A549 (cell line): Measurements from ENCODE around the gene HNF1B. TPM values are rescaled to one million over a fixed set of nuclear protein-coding genes. Genes with fewer than 3 reads are reported as not detected.
A peak's percentile ranks its signal among the peaks of the same experiment; 100 is the strongest.

Experiments used
- ATAC-seq, 2 experiments: fragments of 200-7000 bp in 1 of 2; fragments of >200 bp in 1 of 2; cut with Nextera tagmentation in 1 of 2; cut with Tn5 transposase in 1 of 2; 3 replicates each; pipeline versions ENCODE4 v1.8.0 to v1.9.1; 2018 to 2020; ENCODE audit warnings: mild to moderate bottlenecking in 1 of 2, moderate library complexity in 1 of 2
- CTCF ChIA-PET: fragments of 300-600 bp; sonication (Branson Sonifier 250); formaldehyde crosslinking; extraction: SDS; loops from one replicate; lab custom pipeline; 2021; ENCODE audit warnings: antibody characterized with exemption, inconsistent platforms; lab: Yijun Ruan, JAX
- POLR2A ChIA-PET: fragments of 350-600 bp; formaldehyde crosslinking; extraction: SDS; loops from one replicate; lab custom pipeline; 2021; ENCODE audit warnings: antibody characterized with exemption, inconsistent platforms; lab: Yijun Ruan, JAX
- DNase-seq, 2 experiments: peaks; one replicate each; pipeline versions ENCODE4 v3.0.0 to v3.0.0-alpha.2; 2011 to 2016; ENCODE audit warnings: low read depth in 1 of 2, low spot score in 1 of 2
- FAIRE-seq: peaks from 2 replicates; lab custom pipeline; 2011; peaks lifted over from hg19 to GRCh38; lab: Jason Lieb, UNC
- H3K27ac ChIP-seq, 2 experiments: fragments of >200 bp; sonication (Bioruptor Twin); formaldehyde crosslinking; 3 replicates each; pipeline ENCODE4 v1.5.1; 2016 to 2017
- H3K4me1 ChIP-seq: fragments of >200 bp; sonication (Bioruptor Twin); formaldehyde crosslinking; 3 replicates; pipeline ENCODE4 v1.6.1; 2016
- H3K4me2 ChIP-seq: fragments of >200 bp; sonication (Bioruptor Twin); formaldehyde crosslinking; 3 replicates; pipeline ENCODE4 v1.6.1; 2016
- H3K4me3 ChIP-seq: fragments of >200 bp; sonication (Bioruptor Twin); formaldehyde crosslinking; 3 replicates; pipeline ENCODE4 v1.5.1; 2016
- H3K9me3 ChIP-seq: fragments of >200 bp; sonication (Bioruptor Twin); formaldehyde crosslinking; 3 replicates; pipeline ENCODE4 v1.6.1; 2016
- BHLHE40 ChIP-seq: IDR thresholded peaks from 2 replicates; pipeline ENCODE4 v1.6.1; 2012; ENCODE audit warnings: low read depth, low read length, inconsistent platforms
- CBX8 ChIP-seq: fragments of 200-600 bp; sonication (generic); IDR thresholded peaks from 2 replicates; pipeline ENCODE4 v1.6.1; 2016
- E2F6 ChIP-seq: IDR thresholded peaks from 2 replicates; pipeline ENCODE4 v1.6.1; 2012; ENCODE audit warnings: low read depth, borderline replicate concordance
- EHMT2 ChIP-seq: fragments of 200-600 bp; sonication (generic); IDR thresholded peaks from 2 replicates; pipeline ENCODE4 v1.6.1; 2016; ENCODE audit warnings: antibody characterized with exemption, low read depth, mild to moderate bottlenecking, moderate library complexity
- FOSB ChIP-seq: fragments of 250-450 bp; sonication (Bioruptor Pico); IDR thresholded peaks from 2 replicates; pipeline ENCODE4 v1.5.0; 2020; ENCODE audit warnings: mild to moderate bottlenecking, moderate library complexity
- FOXS1 ChIP-seq: fragments of 250-450 bp; sonication (Bioruptor Pico); IDR thresholded peaks from 2 replicates; pipeline ENCODE4 v1.5.0; 2020; ENCODE audit warnings: mild to moderate bottlenecking, moderate library complexity
- KDM5A ChIP-seq: fragments of 200-600 bp; sonication (generic); IDR thresholded peaks from 2 replicates; pipeline ENCODE4 v1.6.1; 2016; ENCODE audit warnings: antibody characterized with exemption, mild to moderate bottlenecking
- MAFK ChIP-seq: fragments of 450-650 bp; IDR thresholded peaks from 2 replicates; pipeline ENCODE4 v1.6.1; 2014; ENCODE audit not compliant: partially characterized antibody
- NR3C1 ChIP-seq: fragments of >200 bp; sonication (Bioruptor Twin); formaldehyde crosslinking; IDR thresholded peaks from 3 replicates; pipeline ENCODE4 v1.6.1; 2017
- PBX3 ChIP-seq: IDR thresholded peaks from 2 replicates; pipeline ENCODE4 v1.6.1; 2012
- SREBF2 ChIP-seq: fragments of 450-650 bp; IDR thresholded peaks from 2 replicates; pipeline ENCODE4 v1.6.1; 2014; ENCODE audit warnings: mild to moderate bottlenecking, moderate library complexity
- TFCP2L1 ChIP-seq: fragments of 250-450 bp; sonication (Bioruptor Pico); IDR thresholded peaks from 2 replicates; pipeline ENCODE4 v1.5.0; 2021; ENCODE audit warnings: mild to moderate bottlenecking
- TP53 ChIP-seq: fragments of 250-450 bp; sonication (Bioruptor Pico); IDR thresholded peaks from 2 replicates; pipeline ENCODE4 v1.5.0; 2021; ENCODE audit warnings: mild to moderate bottlenecking, moderate library complexity
- ZC3H11A ChIP-seq: fragments of 450-650 bp; IDR thresholded peaks from 2 replicates; pipeline ENCODE4 v1.6.1; 2014; ENCODE audit warnings: antibody characterized with exemption, mild to moderate bottlenecking
- ZNF302 ChIP-seq: fragments of 250-450 bp; sonication (Bioruptor Pico); IDR thresholded peaks from 2 replicates; pipeline ENCODE4 v1.9.0; 2021; ENCODE audit warnings: inconsistent platforms, mild to moderate bottlenecking, moderate library complexity
- WGBS: methylation state at CpG from one replicate; pipeline ENCODE4 v1.1.6; 2017; ENCODE audit errors: missing lambda C conversion rate; 5-methylcytosine and 5-hydroxymethylcytosine counted together
- polyA plus RNA-seq, 4 experiments: library from polyadenylated mRNA; depleted of rRNA in 3 of 4; stranded (reverse); fragments of >200 nt; fragmentation: RNase III in 1 of 4; extraction: RNeasy Plus Mini Kit Qiagen cat#74134 plus additional on column Dnase treatment in 1 of 4; gene quantifications; 2 replicates in 3 of 4; 3 replicates in 1 of 4; pipeline ENCODE4 v1.2.3, GENCODE V29; 2011 to 2017
- TF ChIP-seq, protein P1 (sequence below): fragments of 200-600 bp; sonication (generic); IDR thresholded peaks from 2 replicates; pipeline ENCODE4 v1.6.1; 2016; ENCODE audit warnings: antibody characterized with exemption, mild to moderate bottlenecking, moderate library complexity
- TF ChIP-seq, protein P2 (sequence below): fragments of 250-450 bp; sonication (Bioruptor Pico); IDR thresholded peaks from 2 replicates; pipeline ENCODE4 v1.5.0; 2020; ENCODE audit warnings: low read depth, mild to moderate bottlenecking, moderate library complexity
- TF ChIP-seq, protein P3 (sequence below): fragments of >200 bp; sonication (Bioruptor Twin); formaldehyde crosslinking; IDR thresholded peaks from 3 replicates; pipeline ENCODE4 v1.5.1; 2016

Gene HNF1B
- polyA plus RNA-seq, 2 of the 4 experiments (the other 2 are of a cell fraction) = 13.3 to 21.3 TPM

DNA sequence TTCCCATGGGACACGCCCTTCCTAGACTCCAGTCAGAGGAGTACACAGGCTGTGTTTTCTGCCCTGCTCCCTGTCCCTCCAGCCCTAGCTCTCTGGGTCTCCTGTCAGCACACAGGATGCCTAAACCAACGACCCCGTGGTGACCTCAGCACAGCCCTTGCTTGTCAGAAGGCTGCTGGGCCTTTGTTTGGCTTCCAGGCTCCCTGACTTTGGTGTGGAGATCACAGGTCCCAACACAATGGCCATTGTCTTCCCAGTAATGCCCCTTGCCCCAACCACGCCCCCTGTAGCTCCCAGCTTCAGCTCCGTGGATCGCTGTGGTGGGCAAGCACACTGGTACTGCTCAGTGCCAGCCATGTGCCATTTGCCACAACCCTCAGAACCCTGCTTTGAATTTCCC is 15.0 kb downstream of the HNF1B start:
- H3K4me1 ChIP-seq = no peaks in the 10 kb centered on the region; the same call in 1 of the 3 replicates
- H3K4me3 ChIP-seq = no peak overlapping the region
- no peaks in the 10 kb centered on the region for H3K9me3 ChIP-seq
- WGBS = 88% methylated on average over 6 of the region's 6 CpGs
- no peak overlapping the region for H3K4me2 ChIP-seq
- DNase-seq = no peak
- no peak for FAIRE-seq
- TF ChIP-seq KDM5A (no peak), BHLHE40 (no peak), MAFK (no peak)
- ATAC-seq = no peak
- H3K27ac ChIP-seq = peak overlapping the region in 1 of 2 experiments; percentile 32; a peak in 2 of 6 replicates
- CTCF ChIA-PET = interaction anchor here (0.9 to 1.6 kb wide), 7 partner anchors 8 to 86 kb away, joined by 3 to 6 read pairs (median 4); no protein-coding TSS in a partner anchor
- POLR2A ChIA-PET = no interaction called here

DNA sequence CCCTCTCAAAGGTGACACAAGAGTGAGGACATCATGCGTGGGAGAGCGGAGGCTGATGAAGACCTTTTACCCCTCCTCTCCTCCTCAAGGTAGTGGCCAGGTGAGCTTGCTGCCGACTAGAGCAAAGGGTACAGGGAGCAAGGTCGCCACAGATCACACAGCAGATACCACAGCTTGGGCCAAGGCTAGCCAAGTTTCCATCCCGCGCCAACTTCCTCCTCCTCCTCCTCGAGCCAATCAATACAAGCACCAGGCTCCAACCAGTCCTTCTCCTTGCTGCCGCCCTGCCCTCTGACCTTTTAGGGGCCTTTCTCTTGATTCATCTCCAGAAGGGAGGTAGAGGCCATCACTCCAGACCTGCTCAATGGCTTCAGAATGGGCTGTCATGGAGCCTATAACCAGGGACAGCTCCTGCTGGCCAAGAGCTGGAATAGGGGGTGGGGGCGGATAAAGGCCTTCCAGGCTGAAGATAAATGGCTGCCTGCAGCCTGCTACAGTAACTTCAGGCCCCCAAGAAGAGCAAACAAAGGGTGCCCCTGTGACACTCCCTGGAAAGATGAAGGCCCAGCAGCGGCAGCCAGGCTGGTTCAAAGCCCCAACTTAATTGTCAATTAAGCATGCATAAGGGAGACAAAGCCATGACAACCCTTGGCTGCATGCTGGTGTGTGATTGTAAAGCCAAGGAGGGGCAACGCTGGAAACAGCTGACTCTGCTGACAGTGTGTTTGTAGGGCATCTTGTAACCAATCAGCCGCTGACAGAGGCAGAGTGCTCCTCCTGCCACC is 17.8 kb downstream of the HNF1B start:
- Histone ChIP-seq H3K9me3 (no peaks in the 10 kb centered on the region), H3K4me2 (no peak overlapping the region), H3K4me1 (no peaks in the 10 kb centered on the region; the same call in 1 of the 3 replicates), H3K4me3 (no peak overlapping the region), H3K27ac (no peak overlapping the region)
- ChIA-PET CTCF (interaction anchor here (0.6 to 2.2 kb wide), 4 partner anchors 10 to 90 kb away, joined by 3 to 14 read pairs (median 3); partner anchors contain the start of gene HNF1B), POLR2A (no interaction called here)
- 87% methylated on average over 12 of the region's 12 CpGs for WGBS
- TF ChIP-seq FOXS1 (CRISPR knock-in tag) = no peak
- TF ChIP-seq ZNF302 (CRISPR knock-in tag) = no peak
- no peak for TF ChIP-seq TFCP2L1 (CRISPR knock-in tag)
- no peak for TF ChIP-seq CBX8
- TF ChIP-seq, protein P1, sequence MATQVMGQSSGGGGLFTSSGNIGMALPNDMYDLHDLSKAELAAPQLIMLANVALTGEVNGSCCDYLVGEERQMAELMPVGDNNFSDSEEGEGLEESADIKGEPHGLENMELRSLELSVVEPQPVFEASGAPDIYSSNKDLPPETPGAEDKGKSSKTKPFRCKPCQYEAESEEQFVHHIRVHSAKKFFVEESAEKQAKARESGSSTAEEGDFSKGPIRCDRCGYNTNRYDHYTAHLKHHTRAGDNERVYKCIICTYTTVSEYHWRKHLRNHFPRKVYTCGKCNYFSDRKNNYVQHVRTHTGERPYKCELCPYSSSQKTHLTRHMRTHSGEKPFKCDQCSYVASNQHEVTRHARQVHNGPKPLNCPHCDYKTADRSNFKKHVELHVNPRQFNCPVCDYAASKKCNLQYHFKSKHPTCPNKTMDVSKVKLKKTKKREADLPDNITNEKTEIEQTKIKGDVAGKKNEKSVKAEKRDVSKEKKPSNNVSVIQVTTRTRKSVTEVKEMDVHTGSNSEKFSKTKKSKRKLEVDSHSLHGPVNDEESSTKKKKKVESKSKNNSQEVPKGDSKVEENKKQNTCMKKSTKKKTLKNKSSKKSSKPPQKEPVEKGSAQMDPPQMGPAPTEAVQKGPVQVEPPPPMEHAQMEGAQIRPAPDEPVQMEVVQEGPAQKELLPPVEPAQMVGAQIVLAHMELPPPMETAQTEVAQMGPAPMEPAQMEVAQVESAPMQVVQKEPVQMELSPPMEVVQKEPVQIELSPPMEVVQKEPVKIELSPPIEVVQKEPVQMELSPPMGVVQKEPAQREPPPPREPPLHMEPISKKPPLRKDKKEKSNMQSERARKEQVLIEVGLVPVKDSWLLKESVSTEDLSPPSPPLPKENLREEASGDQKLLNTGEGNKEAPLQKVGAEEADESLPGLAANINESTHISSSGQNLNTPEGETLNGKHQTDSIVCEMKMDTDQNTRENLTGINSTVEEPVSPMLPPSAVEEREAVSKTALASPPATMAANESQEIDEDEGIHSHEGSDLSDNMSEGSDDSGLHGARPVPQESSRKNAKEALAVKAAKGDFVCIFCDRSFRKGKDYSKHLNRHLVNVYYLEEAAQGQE = no peak
- TF ChIP-seq SREBF2 = no peak
- no peak for TF ChIP-seq ZC3H11A
- no peak for TF ChIP-seq BHLHE40
- no peak for TF ChIP-seq EHMT2
- no peak for TF ChIP-seq E2F6
- TF ChIP-seq, protein P2, sequence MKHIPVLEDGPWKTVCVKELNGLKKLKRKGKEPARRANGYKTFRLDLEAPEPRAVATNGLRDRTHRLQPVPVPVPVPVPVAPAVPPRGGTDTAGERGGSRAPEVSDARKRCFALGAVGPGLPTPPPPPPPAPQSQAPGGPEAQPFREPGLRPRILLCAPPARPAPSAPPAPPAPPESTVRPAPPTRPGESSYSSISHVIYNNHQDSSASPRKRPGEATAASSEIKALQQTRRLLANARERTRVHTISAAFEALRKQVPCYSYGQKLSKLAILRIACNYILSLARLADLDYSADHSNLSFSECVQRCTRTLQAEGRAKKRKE (CRISPR knock-in tag) = no peak
- no peak for TF ChIP-seq PBX3
- TF ChIP-seq NR3C1 = no peak
- no peak for TF ChIP-seq TP53 (CRISPR knock-in tag)
- TF ChIP-seq, protein P3, sequence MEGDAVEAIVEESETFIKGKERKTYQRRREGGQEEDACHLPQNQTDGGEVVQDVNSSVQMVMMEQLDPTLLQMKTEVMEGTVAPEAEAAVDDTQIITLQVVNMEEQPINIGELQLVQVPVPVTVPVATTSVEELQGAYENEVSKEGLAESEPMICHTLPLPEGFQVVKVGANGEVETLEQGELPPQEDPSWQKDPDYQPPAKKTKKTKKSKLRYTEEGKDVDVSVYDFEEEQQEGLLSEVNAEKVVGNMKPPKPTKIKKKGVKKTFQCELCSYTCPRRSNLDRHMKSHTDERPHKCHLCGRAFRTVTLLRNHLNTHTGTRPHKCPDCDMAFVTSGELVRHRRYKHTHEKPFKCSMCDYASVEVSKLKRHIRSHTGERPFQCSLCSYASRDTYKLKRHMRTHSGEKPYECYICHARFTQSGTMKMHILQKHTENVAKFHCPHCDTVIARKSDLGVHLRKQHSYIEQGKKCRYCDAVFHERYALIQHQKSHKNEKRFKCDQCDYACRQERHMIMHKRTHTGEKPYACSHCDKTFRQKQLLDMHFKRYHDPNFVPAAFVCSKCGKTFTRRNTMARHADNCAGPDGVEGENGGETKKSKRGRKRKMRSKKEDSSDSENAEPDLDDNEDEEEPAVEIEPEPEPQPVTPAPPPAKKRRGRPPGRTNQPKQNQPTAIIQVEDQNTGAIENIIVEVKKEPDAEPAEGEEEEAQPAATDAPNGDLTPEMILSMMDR = no peak
- no peak for TF ChIP-seq FOSB
- no peak; a peak in 1 of 6 replicates for ATAC-seq
- DNase-seq = no peak
- FAIRE-seq = no peak
